Endometrial microvascular endothelial cells (primary cell): ENCODE measurements around the gene TUBA8. TPM values are rescaled to one million over a fixed set of nuclear protein-coding genes. Genes with fewer than 3 reads are reported as not detected.
"Not testable (repeated sequence)": the region's sequence is repeated elsewhere in the genome, so short reads cannot be mapped to it uniquely, and the experiment has no call there.

Experiments
- in situ Hi-C: cut with HindIII; loops from 2 replicates; pipeline ENCODE4 v1.10.0; 2017; ENCODE audit warnings: low sequenced_read_pairs, low pct_unique_long_range_greater_than_20kb; ENCODE audit errors: inconsistent ontology term
- total RNA-seq: library from RNA; depleted of rRNA; stranded (reverse); fragments of >200 nt; gene quantifications from one replicate; pipeline ENCODE4 v1.2.3, GENCODE V29; 2015; ENCODE audit errors: inconsistent ontology term

TUBA8 gene
- total RNA-seq, 1 donor from 2014 or later: 2.3 TPM

DNA sequence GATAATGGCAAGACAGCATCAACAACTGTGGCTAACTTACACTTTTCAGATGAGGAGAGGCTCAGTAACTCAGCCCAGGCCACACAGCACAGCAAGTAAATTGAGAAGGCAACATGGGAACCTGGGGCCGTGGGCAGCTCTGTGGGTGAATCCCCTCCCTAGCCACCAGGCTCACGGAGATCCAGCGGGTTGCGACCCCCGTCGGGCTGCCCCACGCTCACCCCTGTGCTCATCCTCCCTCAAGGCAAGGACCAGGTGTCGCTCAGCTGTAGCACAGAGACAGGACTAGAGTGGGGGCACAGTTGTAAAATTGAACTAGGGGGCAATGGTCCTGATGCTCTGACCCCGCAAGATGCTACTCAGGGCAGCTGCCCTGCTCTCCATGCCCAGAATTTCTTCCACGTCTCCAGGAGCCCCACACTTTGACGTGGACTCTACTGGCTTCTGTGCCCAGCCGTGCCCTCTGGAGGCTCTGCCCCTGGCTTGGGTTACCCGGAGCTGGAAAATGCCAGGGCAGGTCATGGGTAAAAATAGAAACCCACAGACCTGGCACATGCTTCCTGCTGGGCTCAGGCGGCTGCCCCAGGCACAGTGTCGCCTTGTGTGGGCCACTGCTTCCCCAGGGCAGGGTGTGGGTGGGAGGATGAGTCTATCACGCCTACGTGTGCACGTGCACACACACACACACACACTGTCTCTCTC lies 9.0 kb downstream of the TUBA8 start:
- in situ Hi-C loops: no loop called here

DNA sequence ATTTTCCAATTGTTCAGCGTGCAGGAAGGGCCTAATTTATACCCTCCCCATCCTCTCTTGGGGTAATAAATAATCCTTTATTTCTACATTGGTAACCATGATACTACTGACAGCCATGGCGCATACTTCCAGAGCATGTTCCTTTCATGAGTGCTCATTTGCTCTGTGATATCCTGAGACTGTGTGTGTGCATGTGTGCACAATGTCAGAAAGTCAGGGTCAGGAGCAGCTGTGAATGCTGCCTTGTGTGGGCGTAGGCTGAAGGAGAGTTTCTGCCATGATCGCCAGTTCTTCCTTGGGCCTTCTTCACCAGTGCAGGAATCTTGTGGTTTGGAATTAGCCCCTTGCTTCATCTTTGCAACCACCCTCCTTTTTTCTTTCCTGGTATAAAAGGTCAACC lies 10.2 kb downstream of the TUBA8 start:
- in situ Hi-C loops: no loop called here

DNA sequence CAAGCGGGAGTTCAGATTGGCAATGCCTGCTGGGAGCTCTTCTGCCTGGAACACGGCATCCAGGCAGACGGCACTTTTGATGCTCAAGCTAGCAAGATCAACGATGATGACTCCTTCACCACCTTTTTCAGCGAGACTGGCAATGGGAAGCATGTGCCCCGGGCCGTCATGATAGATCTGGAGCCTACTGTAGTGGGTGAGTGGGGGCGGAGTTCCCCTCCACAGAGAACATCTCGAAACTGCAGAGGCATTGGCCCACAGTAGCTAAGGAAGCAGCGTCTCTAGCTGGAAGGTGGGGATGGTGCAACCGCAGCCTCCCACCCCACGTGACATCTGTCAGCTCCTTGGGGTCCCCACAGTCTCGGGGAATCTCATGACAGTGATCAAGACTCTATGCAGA lies 10.9 kb downstream of the TUBA8 start:
- in situ Hi-C loops: no loop called here

DNA sequence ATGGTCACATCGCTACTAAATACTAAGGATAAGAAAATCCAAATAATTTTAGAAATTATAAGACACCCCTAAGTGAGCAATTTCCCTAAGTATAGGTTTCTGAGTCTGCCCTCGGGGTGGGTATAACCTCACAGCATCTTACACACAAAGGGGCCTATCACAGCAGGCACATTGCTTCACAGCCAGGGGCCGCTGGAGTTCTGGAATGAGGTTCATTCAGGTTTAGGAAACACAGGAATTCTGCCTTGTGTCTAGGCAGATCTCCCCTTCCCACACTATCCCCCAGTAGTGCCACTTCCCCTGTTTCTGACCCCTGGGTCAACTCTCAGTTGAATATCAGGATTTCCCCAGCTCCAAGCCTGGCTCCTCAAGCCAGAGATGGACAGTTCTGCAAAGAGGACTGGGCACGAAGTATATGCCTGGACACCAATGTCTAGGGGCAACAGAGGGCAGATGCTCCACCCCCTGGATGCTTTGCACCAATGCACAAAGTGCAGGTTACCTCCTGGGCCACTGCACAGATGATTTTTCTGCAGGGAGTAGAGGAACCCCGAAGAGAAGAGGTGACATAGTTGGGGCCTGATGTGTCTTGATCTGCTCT lies 11.4 kb downstream of the TUBA8 start:
- in situ Hi-C loops: no loop called here

DNA sequence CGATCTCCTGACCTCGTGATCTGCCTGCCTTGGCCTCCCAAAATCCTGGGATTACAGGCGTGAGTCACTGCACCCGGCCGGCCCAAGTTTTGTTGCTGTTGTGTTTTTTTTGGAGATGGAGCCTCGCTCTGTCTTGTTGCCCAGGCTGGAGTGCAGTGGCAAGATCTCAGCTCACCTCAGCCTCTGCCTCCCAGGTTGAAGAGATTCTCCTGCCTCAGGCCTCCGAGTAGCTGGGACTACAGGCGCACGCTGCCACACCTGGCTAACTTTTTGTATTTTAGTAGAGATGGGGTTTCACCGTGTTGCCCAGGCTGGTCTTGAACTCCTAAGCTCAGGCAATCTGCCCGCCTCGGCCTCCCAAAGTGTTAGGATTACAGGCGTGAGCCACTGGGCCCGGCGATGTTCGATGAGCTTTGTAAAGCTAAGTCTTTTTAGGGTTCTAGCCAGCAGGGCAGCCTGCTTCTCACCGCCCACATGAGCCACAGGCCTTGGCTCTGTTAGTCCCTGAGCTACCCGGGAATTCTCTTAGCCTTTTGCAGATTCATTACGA lies 12.9 kb downstream of the TUBA8 start:
- in situ Hi-C loops: not testable (repeated sequence)

DNA sequence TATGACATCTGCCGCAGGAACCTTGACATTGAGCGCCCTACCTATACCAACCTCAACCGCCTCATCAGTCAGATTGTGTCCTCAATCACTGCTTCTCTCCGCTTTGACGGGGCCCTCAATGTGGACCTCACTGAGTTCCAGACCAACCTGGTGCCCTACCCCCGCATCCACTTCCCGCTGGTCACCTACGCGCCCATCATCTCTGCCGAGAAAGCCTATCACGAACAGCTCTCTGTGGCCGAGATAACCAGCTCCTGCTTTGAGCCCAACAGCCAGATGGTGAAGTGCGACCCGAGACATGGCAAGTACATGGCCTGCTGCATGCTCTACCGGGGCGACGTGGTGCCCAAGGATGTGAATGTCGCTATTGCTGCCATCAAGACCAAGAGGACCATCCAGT lies 16.0 kb downstream of the TUBA8 start:
- in situ Hi-C loops: no loop called here

DNA sequence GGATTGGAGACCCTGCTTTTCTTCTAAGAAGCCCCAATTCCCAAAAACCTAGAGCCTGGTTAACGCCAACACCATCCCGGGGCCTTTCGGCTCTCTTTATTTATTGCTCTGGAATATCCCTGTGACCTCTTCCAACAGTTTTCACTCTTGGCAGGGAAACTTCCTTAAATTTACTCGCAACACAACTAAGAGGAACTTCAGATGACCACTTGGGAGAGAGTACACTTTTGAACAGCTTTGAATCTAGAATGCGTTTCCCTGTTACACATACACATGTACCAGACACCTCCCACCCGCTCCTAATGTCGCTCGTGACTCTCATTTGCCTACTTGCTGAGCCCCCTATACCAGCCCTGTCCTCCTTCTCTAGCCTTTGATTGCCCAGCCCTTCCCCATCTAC lies 19.4 kb downstream of the TUBA8 start:
- in situ Hi-C loops: no loop called here

DNA sequence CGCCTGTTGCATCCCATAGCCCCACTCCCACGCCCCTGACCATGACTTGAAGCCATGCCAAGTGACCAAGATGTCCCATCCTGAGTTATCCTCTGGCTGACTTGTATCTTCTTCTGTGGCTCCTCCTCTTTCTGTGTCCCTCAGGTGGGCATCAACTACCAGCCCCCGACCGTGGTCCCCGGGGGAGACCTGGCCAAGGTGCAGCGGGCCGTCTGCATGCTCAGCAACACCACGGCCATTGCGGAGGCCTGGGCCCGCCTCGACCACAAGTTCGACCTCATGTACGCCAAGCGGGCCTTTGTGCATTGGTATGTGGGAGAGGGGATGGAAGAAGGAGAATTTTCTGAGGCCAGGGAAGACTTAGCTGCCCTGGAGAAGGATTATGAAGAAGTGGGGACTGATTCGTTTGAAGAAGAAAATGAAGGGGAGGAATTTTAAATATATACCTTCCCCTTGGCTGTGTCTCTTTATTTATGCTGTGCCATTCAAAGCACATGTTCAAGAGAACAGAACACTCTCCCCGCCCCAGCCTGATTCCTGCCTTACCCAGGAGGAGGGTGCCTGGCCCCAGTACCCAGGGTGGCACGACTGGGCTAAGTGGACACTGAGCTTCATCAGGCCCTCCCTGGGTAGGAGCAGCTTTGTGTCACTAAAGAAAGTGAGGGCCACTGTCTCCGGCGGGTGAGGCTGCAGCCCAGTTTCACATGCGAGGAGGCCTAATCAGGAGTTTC lies 20.3 kb downstream of the TUBA8 start:
- in situ Hi-C loops: no loop called here

DNA sequence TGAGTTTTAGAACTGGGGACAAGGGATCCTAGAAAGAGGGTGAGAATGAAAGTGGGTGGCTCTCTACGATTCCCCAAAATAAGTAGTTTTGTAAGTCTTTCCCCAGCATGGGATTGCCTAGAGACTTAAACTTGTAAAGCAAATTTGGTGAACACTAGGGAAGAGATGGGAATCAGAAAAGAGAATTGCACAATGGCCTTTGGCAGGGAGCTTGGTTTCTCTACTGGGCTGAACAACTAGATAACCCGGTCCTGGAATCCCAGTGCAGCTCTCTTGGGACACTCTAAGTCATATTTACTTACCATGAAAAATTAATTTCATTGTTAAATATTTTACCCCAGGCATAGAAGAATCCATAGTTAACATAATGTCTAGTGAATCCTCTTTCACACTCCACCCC lies 22.8 kb downstream of the TUBA8 start:
- in situ Hi-C loops: no loop called here

DNA sequence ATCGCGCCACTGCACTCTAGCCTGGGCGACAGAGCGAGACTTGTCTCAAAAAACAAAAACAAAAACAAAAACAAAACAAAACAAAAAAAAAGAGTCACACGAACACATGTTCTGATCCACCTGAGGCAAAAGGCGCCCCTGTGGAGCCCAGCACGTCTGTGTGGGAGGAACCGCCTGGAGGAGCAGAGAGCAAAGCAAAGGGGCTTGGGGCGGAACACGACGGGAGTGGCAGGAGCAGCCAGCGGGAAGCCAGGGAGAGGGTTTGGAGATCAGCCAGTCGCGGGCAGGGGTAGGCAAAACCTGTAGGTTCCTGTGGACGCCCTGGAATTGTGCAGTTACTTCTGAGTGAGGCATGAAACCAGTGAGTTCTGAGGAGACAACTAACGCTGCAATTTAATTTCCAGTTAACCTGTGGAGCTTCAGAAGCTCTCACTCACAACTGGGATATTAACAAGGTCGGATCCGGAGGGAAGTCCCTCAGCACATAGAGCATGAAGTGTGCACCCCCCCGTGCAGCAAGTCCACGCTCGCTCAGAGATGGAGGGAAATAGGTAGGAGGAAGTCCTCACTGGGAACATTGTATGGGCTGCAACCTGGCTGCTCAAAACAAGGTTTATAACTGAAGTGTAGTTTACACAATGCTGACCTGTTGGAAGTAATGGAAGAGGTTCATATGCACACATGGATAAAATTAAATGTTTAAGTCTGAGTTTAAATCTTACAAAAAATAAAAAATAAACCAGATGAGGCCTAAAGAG lies 26.1 kb downstream of the TUBA8 start:
- in situ Hi-C loops: no loop called here

DNA sequence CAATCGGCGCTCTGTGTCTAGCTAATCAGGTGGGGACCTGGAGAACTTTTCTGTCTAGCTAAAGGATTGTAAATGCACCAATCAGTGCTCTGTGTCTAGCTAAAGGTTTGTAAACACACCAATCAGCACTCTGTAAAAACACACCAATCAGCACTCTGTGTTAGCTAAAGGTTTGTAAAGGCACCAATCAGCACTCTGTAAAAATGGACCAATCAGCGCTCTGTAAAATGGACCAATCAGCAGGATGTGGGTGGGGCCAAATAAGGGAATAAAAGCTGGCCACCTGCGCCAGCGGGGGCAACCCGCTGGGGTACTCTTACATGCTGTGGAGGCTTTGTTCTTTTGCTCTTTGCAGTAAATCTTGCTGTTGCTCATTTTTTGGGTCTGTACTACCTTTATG lies 30.4 kb downstream of the TUBA8 start:
- in situ Hi-C loops: not testable (repeated sequence)

DNA sequence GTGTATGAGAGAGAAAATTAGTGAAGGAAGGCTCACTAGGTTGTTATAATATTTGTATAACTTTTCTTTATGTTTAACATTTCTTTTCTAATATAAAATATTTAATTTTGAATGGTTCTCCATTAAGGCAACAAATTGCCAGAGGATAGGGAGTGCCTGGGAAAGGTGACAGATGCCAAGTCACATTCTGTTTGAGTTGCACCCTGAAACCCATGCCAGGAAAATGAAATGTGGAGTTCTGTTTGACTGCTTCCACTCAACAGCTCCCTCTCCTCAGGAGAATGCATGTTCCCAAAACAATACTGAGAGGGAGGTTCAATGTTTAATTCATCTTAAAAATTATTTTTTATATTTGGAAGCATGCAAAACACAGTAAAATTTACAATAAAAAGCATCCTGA lies 33.5 kb downstream of the TUBA8 start:
- in situ Hi-C loops: no loop called here

DNA sequence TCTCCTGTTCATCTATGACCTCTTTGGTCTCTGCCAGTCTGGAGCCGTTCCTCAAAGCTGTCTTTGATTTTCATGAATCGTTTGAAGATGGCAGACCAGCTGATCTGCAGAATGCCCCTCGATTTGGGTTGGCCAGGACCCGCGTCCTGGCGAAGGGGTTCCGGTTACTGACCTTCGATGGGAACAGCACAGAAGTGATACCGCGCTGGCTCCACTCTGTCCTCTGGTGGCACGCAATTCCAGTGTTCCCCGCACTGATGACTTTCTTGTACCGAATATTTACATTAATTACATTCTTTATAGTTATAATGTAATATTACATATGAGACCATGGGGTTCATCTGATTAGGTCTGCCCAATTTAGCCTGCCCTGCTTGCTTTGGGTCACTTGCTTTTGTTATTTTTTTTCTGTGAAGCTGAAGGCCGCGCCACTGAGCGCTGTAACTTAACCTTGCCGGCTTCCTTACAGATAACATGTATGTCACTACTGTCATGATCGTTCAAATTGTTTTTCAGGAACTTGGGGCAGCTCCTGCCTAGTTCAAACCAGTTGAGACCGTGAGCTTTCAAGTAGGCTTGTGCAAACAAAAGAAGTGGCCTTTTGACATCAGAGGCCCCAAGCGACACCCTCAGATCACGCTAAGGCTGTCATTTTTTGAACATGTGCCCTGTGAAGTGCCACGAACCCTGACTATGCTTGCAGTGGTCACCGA lies 35.2 kb downstream of the TUBA8 start:
- in situ Hi-C loops: no loop called here

DNA sequence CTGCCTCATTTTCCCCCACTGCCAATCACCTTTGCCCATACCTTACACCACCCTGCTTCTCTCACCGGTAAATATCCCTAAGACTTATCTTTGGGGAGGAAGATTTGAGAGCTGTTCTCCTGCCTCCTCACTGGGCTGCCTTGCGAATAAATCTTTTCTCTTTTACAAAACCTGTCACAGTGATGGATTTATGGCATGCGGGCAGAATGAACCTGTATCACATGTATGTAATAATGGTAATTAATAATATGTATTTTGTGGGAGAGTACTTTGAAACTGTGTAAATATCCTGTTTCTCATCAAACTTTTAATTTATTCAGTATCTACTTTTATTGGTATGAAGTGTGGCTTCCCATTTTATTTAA lies 35.8 kb downstream of the TUBA8 start:
- in situ Hi-C loops: no loop called here

DNA sequence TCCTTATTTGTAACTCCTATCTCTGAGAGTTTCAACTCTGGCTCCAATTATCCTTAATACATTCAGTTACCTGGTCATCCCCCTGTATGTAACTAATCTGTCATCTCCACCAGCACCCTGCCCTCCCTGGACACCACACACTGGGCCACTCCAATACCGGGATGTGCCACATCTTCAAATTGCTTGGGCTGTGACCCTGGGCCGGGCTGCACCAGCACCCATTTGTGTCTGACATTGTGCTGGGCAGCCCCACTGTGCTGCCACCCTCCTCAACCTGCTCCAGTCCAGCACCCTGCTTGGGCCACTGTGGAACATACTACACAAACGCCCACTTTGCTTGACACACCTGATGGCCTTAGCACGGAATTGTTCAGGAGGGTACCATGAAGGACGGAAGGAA lies 37.2 kb downstream of the TUBA8 start:
- in situ Hi-C loops: no loop called here

DNA sequence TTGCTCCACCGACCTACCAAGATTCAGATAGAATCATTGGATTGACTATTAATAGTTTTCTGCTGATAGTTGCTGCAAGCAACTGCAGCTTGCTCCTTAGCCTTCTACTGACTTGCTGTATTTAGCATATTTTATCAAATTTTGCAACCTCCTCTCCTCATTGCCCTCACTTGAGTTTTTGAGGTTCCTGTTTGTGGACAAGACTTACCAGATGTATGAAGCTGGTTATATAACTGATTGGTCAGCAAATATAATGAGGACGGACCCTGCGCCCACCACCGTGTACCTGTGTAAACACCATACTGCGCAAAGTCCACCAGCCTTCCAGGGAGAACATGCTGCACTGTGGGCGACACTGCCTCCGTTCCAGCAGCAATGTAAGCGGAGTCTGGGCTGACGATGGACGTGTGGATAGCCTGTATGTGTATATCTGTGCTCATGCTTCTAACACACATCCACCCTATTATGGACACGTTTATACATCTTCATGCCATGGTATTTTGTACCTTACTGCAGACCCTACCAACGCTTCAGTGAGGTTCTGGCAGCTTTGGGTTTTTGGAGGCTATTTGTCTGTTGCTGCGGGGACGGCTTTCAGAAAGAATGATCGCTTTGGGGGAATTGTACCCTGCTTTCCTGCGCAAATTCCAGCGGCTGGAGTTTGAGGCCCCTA lies 37.8 kb downstream of the TUBA8 start:
- in situ Hi-C loops: no loop called here

DNA sequence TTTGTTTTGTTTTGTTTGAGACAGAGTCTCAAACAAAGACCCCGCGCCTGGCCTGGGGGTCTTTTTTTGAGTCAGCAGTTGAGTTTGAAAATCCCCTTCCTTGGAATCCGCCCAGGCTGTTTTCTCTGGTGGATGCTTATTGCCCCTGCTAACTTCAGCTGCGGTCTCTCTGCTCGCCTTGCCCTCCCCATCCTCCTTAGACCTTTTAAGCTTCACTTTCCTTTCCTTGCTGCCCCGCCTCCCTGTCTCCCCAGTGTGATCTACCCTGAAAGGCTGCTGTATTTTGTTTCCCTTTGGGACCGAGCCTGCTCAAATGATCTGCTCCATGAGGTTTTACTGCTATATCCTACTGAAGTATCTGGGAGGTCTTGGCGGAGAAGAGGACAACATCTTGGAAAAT lies 41.9 kb downstream of the TUBA8 start:
- in situ Hi-C loops: no loop called here

DNA sequence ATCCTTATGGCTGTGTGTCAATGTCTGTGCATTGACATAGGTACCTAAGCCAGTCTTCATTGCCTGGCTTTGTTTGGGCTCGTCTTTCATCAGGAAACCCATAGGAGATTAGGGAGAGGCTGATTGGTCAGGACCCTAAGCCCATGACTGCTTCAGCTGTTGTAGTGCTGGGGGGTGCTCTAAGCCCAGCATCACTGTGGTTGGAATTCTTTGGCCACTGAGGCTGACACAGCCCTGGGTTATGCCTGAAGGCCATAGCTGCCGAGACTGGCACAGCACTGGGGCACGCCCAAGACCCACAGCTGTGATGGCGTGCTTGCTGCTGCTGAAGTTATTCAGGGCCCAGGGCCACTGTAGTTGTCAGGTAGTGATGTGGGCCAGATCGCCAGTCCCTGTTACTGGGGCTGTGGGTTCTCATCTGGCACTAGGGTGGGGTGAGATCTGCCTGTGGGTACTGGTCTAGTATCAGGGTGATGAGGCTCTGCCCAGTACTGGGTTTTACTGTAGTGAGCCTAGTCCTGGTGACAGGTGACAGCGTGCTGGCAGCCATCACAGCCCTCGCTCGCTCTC lies 44.3 kb downstream of the TUBA8 start:
- in situ Hi-C loops: no loop called here
